Stimulated activated CD4-positive, alpha-beta T cell treated with anti-CD3 and anti-CD28 coated beads, Interleukin-15, amount 100 ng/mL, for 24 hours (primary cell): ENCODE data around the gene CHRM4.

Source experiments
- DNase-seq: peaks from one replicate; pipeline ENCODE4 v3.0.0-alpha.2; 2020

The CHRM4 gene

GRCh38 chr11:46402957-46403902 lies 11.7 kb upstream of the CHRM4 start:
- DNase-seq: no peak

DNA sequence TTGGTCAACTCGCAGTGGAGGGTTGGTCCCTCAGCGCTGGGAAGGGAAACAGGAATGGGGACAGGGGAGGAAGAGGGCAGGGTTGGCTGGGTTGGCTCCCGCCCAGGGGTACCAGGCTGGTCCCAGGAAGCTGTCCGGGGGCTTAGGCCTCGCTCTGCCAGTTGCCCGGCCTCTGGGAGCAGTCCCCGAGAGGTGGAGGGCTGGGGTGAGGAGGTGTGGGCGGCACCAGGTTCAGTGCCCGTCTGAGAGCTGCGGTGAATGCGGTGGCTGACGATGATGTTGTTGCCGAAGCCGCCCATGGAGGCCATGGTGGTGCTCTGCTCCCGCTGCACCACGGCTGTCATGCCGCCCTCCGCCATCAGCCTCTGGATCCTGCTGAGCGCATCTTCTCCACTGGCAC lies 6.0 kb upstream of the CHRM4 start:
- no peak for DNase-seq

DNA sequence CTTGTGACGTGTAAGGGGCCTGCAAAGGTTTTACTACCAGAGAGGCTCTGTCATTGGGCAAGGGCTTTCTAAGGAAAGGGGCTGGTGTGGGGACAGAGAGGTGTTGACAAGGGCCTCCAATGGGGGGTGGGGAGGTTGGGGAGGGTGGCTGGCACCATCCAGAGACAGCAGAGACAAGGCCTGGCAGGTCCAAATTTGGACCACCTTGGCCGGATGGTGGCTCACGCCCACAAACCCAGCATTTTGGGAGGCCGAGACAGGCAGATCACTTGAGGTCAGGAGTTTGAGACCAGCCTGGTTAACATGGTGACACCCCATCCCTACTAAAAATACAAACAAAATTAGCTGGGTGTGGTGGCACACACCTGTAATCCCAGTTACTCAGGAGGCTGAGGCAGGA lies 2.2 kb upstream of the CHRM4 start:
- no peak for DNase-seq

- no peak for DNase-seq
Observed at GRCh38 chr11:46393231-46393616, 1.6 kb upstream of the CHRM4 start.

GRCh38 chr11:46392421-46393230 lies 1.1 kb upstream of the CHRM4 start:
- DNase-seq: peak; percentile 83

GRCh38 chr11:46391186-46391577 lies 394 bp downstream of the CHRM4 start:
- DNase-seq: no peak

DNA sequence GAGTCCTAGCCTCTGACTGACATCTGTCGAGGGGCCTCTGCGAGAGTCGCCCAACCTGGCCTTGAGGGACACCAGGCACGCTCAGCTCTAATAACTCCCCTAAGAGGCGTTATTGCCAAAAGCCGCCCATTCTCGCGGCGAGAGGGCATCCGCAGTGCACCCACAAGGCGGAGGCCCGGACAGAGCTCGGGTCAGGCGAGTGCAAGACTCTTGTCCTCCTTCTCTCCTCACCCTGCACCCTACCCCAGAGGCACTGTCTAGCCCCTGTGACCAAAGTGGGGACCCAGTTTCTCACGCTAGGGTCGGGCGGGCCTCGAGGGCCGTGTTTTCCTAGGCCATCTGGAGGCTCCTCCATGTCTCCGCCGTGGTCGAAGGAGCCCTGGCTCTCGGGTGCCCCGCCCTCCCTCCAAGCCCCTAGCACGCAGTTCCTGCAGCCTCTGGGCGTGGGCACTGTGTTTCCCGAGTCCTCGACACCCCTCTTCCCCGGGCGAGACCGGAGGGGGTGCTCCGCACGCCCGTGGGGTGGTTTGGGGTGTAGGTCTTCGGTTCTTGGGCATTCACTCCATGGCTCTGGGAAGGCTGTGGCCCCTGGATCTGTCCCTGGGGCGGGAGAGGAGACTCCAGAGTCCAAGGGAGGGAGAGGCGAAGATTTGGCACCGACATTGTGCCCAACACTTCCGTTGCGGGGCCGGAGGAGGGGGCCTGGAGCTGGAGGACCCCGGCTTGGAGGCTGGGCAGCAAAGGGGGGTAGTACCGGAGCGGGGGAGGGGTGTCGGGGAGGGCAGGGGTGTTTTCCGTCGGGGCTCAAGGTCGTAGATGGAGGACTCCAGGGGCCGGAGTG lies 1.0 kb downstream of the CHRM4 start:
- no peak for DNase-seq

- peak; percentile 81 for DNase-seq
Observed at GRCh38 chr11:46389450-46390330, 1.9 kb downstream of the CHRM4 start.

DNA sequence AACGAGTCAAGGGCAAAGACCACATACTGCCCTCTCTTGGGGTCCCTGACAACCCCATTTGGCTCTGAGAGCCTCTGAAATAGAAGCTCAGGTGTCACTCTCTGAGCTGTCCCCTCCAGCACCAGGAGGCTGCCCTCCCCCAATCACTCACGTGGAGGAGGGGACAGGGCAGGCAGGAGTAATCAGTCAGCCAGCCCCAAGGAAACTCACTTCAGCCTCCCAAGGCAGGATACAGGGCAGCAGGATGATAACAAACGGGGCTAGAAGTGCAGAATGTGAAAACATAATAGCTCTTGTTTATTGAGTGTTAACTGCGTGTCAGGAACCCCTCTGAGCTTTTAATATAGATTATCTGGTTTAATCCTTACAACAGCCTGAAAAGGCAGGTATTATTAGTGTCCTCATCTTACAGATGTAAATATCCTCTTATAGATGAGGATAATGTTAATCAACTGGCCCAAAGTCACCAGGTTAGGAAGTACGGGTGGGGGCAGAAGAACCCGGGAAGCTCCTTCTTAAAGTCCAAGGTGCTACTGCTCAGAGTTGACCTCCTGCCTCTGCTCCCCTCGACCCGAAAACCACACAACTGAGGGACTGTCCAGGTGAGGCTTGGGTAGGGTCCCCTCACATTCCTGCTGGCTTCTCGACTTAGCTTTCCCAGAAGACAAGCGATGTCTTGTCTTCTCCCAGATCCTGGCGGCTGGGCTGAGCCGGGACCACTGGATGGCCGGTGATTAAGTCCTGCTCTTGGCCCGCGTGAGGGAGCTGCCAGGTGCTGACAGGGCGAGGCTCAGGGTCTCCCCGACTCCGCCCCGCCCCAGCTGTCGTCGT lies 2.7 kb downstream of the CHRM4 start:
- no peak for DNase-seq

DNA sequence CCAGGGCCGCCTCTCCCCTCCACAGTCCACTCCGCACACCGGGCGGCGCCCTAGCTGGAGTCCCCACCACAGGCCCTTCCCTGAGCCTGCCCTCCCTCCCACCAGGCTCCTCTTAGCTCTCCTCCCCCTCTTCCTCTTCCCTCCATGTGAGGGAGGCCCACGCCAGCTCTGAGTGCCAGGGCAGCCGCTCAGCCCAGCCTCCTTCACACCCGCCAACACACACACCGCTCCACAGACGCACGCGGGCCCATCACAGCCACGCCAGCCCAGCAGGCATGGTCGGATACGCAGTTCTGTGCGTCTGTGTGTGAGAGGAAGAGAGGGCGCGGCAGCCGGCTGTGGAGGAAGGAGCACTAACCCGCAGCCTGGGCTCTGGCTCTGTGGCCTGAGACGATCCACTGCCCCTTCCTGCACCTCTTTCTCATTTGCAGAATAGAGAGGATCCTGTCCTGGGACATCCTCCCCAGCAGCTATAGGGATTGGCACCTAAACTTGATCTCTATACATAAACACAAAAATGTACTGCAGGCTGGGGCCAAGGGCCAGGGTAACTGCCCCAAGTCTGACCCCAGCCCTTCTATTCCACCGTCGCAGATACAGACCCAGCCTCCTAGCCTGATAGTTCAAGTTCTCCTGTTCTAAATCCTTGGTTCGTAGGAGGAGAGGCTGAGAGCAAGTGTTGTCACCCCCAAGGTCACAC lies 3.5 kb downstream of the CHRM4 start:
- DNase-seq: no peak

DNA sequence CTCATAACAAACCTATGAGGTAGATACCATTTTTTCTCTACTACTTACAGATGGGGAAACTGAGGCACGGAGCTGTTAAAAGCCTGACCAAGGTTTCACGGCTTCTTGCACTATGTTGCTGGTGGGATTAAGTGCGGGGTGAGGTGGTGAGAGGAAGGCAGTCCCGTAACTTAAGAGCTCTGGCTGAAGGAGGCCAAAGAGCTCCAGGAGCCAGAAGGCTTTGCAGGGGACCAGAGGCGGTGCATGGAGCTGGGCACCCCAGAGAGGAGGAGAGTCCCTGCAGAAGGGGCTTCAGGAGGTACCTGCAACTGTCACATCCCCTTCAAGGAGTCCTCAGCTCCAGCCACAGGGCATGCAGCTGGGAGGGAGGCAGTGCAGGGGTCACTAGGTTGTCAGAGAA lies 4.1 kb downstream of the CHRM4 start:
- no peak for DNase-seq

GRCh38 chr11:46386674-46387073 lies 4.9 kb downstream of the CHRM4 start:
- DNase-seq: no peak

GRCh38 chr11:46386005-46386578 lies 5.5 kb downstream of the CHRM4 start:
- no peak for DNase-seq

- no peak for DNase-seq
Observed at GRCh38 chr11:46385169-46386004, 6.2 kb downstream of the CHRM4 start.

- no peak for DNase-seq
Observed at GRCh38 chr11:46383974-46384701, 7.4 kb downstream of the CHRM4 start.

- DNase-seq: no peak
Observed at GRCh38 chr11:46383404-46383758, 8.2 kb downstream of the CHRM4 start.

DNA sequence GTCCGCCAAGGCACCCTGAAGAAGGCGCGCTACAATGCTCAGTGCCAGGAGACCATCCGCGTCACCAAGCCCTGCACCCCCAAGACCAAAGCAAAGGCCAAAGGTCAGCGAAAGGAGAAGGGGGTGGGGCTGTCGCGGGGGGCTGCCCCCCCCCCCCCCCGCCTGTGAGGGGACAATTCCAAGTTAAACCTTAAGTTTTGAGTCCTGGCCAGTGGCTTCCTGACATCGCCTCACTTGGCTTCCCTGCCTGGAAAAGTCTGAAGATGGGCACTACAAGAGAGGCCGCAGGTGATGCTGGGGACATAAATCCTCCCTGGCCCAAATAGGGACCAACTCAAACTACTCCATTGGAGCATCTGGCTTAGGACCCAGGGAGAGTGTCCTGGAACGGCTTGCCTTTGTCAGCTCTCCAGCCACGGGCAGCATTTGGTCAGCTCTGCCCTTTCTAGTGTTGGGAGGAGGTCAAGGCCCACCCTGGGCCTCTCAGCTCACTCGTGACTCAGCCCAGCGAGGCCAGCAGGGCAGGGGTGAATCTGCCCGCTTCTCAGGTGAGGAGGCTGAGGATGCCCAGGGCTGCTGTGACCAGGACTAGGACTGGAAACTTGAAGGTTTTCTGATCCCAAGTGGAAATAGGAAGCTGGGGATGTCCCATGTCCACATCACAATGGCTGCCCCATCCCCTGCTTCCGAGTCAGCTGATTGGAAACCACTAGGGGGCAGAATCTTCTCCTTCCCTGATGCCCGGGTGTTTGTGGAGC lies 8.8 kb downstream of the CHRM4 start:
- no peak for DNase-seq
